Neural cell (in vitro differentiated cells): ENCODE measurements around the gene SPSB3. TPM values are rescaled to one million over a fixed set of nuclear protein-coding genes. Genes with fewer than 3 reads are reported as not detected.

Experiments used
- H2AFZ ChIP-seq: fragments of 200-600, 300-800 bp; sonication (generic), shearing (Covaris generic); 2 replicates; pipeline ENCODE4 v1.6.0; 2014; ENCODE audit warnings: low read depth, mild to moderate bottlenecking, antibody characterized with exemption, low read length, moderate library complexity
- H3F3A ChIP-seq: fragments of 200-600 bp; shearing (Covaris generic); 2 replicates; pipeline ENCODE4 v1.6.1; 2016; ENCODE audit warnings: mild to moderate bottlenecking, moderate library complexity, mixed read lengths, antibody characterized with exemption, low read length; ENCODE audit not compliant: insufficient read depth, poor library complexity, severe bottlenecking
- H3K27ac ChIP-seq: fragments of 200-600, 300-800 bp; sonication (generic), shearing (Covaris generic); 2 replicates; pipeline ENCODE4 v1.5.1; 2014; ENCODE audit warnings: mild to moderate bottlenecking, low read length, moderate library complexity
- H3K27me3 ChIP-seq: fragments of 300-800, 200-600 bp; sonication (generic), shearing (Covaris generic); 2 replicates; pipeline ENCODE4 v1.6.0; 2014; ENCODE audit warnings: mild to moderate bottlenecking, low read depth, low read length, moderate library complexity; ENCODE audit not compliant: insufficient read depth
- H3K36me3 ChIP-seq: fragments of 300-800, 200-600 bp; sonication (generic), shearing (Covaris generic); 2 replicates; pipeline ENCODE4 v1.5.1; 2014; ENCODE audit warnings: mild to moderate bottlenecking, antibody characterized with exemption, low read length, moderate library complexity; ENCODE audit not compliant: insufficient read depth
- H3K4me2 ChIP-seq: fragments of 300-800, 200-600 bp; sonication (generic), shearing (Covaris generic); 2 replicates; pipeline ENCODE4 v1.6.0; 2014; ENCODE audit warnings: mild to moderate bottlenecking, low read length
- H3K4me3 ChIP-seq: fragments of 300-800, 200-600 bp; sonication (generic), shearing (Covaris generic); 2 replicates; pipeline ENCODE4 v1.5.1; 2014; ENCODE audit warnings: mild to moderate bottlenecking, low read length, moderate library complexity
- H3K79me2 ChIP-seq: fragments of 200-600 bp; shearing (Covaris generic); replicated peaks from 2 replicates; pipeline ENCODE4 v1.6.0; 2014; ENCODE audit warnings: mild to moderate bottlenecking, low read length, moderate library complexity; ENCODE audit not compliant: insufficient read depth
- H3K9ac ChIP-seq: fragments of 300-800, 200-600 bp; sonication (generic), shearing (Covaris generic); 2 replicates; pipeline ENCODE4 v1.6.1; 2016; ENCODE audit warnings: mild to moderate bottlenecking, low read length, mixed read lengths
- H3K9me2 ChIP-seq: fragments of 200-600 bp; shearing (Covaris generic); 2 replicates; pipeline ENCODE4 v1.6.1; 2016; ENCODE audit warnings: mild to moderate bottlenecking, low read length, mixed read lengths; ENCODE audit not compliant: insufficient read depth
- H3K9me3 ChIP-seq: fragments of 200-600, 300-800 bp; sonication (generic), shearing (Covaris generic); 2 replicates; pipeline ENCODE4 v1.6.1; 2016; ENCODE audit warnings: mild to moderate bottlenecking, mixed run types, low read length, moderate library complexity, mixed read lengths
- H4K20me1 ChIP-seq: fragments of 200-600 bp; shearing (Covaris generic); 2 replicates; pipeline ENCODE4 v1.6.1; 2016; ENCODE audit warnings: mild to moderate bottlenecking, mixed run types; ENCODE audit not compliant: insufficient read depth
- CTCF ChIP-seq: fragments of 450-650 bp; IDR thresholded peaks from 2 replicates; pipeline ENCODE4 v1.5.1; 2014; ENCODE audit warnings: antibody characterized with exemption, mild to moderate bottlenecking, moderate library complexity; ENCODE audit not compliant: poor library complexity, severe bottlenecking
- EP300 ChIP-seq: fragments of 450-650 bp; conservative IDR thresholded peaks from 2 replicates; pipeline ENCODE4 v1.6.1; 2014; ENCODE audit warnings: antibody characterized with exemption, mild to moderate bottlenecking, moderate library complexity; ENCODE audit not compliant: poor library complexity, severe bottlenecking
- EZH2 ChIP-seq: fragments of 200-600, 300-800 bp; shearing (Covaris generic), sonication (generic); IDR thresholded peaks from 2 replicates; pipeline ENCODE4 v1.6.1; 2014; ENCODE audit warnings: antibody characterized with exemption, low read length, borderline replicate concordance, mild to moderate bottlenecking; ENCODE audit not compliant: insufficient read depth, poor library complexity, severe bottlenecking
- MXI1 ChIP-seq: fragments of 450-650 bp; conservative IDR thresholded peaks from 2 replicates; pipeline ENCODE4 v1.6.1; 2014; ENCODE audit warnings: antibody characterized with exemption, mild to moderate bottlenecking; ENCODE audit not compliant: poor library complexity, severe bottlenecking
- POLR2AphosphoS5 ChIP-seq: IDR thresholded peaks from 2 replicates; pipeline ENCODE4 v1.6.1; 2012
- RAD21 ChIP-seq: fragments of 450-650 bp; conservative IDR thresholded peaks from 2 replicates; pipeline ENCODE4 v1.6.1; 2014; ENCODE audit warnings: antibody characterized with exemption, mild to moderate bottlenecking, moderate library complexity
- REST ChIP-seq: IDR thresholded peaks from 2 replicates; pipeline ENCODE4 v1.6.1; 2012; ENCODE audit warnings: borderline replicate concordance
- SMC3 ChIP-seq: fragments of 450-650 bp; conservative IDR thresholded peaks from 2 replicates; pipeline ENCODE4 v1.6.1; 2014; ENCODE audit warnings: antibody characterized with exemption, mild to moderate bottlenecking, moderate library complexity; ENCODE audit not compliant: poor library complexity
- TAF1 ChIP-seq: IDR thresholded peaks from 2 replicates; pipeline ENCODE4 v1.6.1; 2012; ENCODE audit warnings: low read depth
- polyA minus RNA-seq: library from RNA; depleted of rRNA, polyadenylated mRNA; stranded (reverse); fragments of >200 nt; gene quantifications from 2 replicates; pipeline ENCODE4 v1.2.3, GENCODE V29; 2014
- polyA plus RNA-seq: library from polyadenylated mRNA; depleted of rRNA; stranded (reverse); fragments of >200 nt; gene quantifications from 2 replicates; pipeline ENCODE4 v1.2.3, GENCODE V29; 2014

Gene SPSB3
- polyA plus RNA-seq (315 and 373 TPM in 2 replicates), polyA minus RNA-seq (86.0 and 88.4 TPM in 2 replicates)

GRCh38 chr16:1782408-1783264 is at the start of gene SPSB3, which contains the start of gene NUBP2:
SPSB3 (minus strand) TSS chr16:1782571; CDS start chr16:1781483, 1,088 bp downstream.
NUBP2 (plus strand) TSS chr16:1782960; CDS start chr16:1783021, 61 bp downstream.
- Histone ChIP-seq H3K4me2 (peak within 1 kb of the TSS; percentile 88), H2AFZ (peak within 1 kb of the TSS; percentile 33), H3K9ac (peak within 1 kb of the TSS; percentile 82), H3K9me2 (no peaks in the 10 kb centered on the region), H3K36me3 (no peaks in the 10 kb centered on the region), H3K27me3 (no peaks in the 10 kb centered on the region), H3K79me2 (peaks cover 34% of the 10 kb centered on the region), H3K9me3 (no peaks in the 10 kb centered on the region), H3F3A (no peaks in the 10 kb centered on the region), H3K27ac (peak within 1 kb of the TSS; percentile 63), H4K20me1 (peaks cover 28% of the 10 kb centered on the region), H3K4me3 (peak within 1 kb of the TSS; percentile 95)
- TF ChIP-seq REST (peak; percentile 18), POLR2AphosphoS5 (peak; percentile 86), TAF1 (no peak), MXI1 (peak; percentile 92), RAD21 (peak; percentile 24), CTCF (no peak), EZH2 (no peak), EP300 (peak; percentile 22)

GRCh38 chr16:1831186-1832075 is 49.1 kb upstream of the SPSB3 start:
- TF ChIP-seq TAF1 = no peak
- TF ChIP-seq SMC3 = no peak
- no peak for TF ChIP-seq EZH2
- no peak for TF ChIP-seq MXI1
- no peak for TF ChIP-seq REST
- no peaks in the 10 kb centered on the region for H3F3A ChIP-seq

More at GRCh38 chr16:1831186-1832075, 49.1 kb upstream of the SPSB3 start:
- Histone ChIP-seq H3K79me2 (peaks cover 23% of the 10 kb centered on the region), H4K20me1 (no peaks in the 10 kb centered on the region), H3K9ac (no peak overlapping the region), H2AFZ (no peak overlapping the region), H3K27ac (no peak overlapping the region), H3K9me3 (no peaks in the 10 kb centered on the region), H3K27me3 (no peaks in the 10 kb centered on the region), H3K4me3 (no peak overlapping the region), H3K9me2 (no peaks in the 10 kb centered on the region), H3K4me2 (no peak overlapping the region), H3K36me3 (no peaks in the 10 kb centered on the region)
